ENCODE results near the gene MOB2. TPM values are rescaled to one million over a fixed set of nuclear protein-coding genes. Genes with fewer than 3 reads are reported as not detected.

The MOB2 gene
- total RNA-seq, 1 donor from 2014 or later = 29.0 TPM

GRCh38 chr11:1422481-1422880 lies 64.1 kb downstream of the MOB2 start:
- Mint-ChIP-seq H3K4me1 (ENCODE audit: low read depth, unreplicated experiment) (peaks cover 5% of the 10 kb centered on the region), H3K9me3 (ENCODE audit: unreplicated experiment) (peaks cover 12% of the 10 kb centered on the region), H3K27me3 (ENCODE audit: unreplicated experiment) (peaks cover 10% of the 10 kb centered on the region), H3K27ac (ENCODE audit: unreplicated experiment) (no peak overlapping the region), H3K4me3 (ENCODE audit: unreplicated experiment) (no peak overlapping the region), H3K36me3 (ENCODE audit: unreplicated experiment) (peaks cover 10% of the 10 kb centered on the region)
- TF ChIP-seq CTCF (IDR thresholded peaks at IDR 0.05; ENCODE audit: partially characterized antibody, unreplicated experiment) = no peak
- DNase-seq = no peak

GRCh38 chr11:1421291-1421690 lies 65.3 kb downstream of the MOB2 start:
- no peak for DNase-seq
- H3K36me3 Mint-ChIP-seq (ENCODE audit: unreplicated experiment) = peaks cover 20% of the 10 kb centered on the region

GRCh38 chr11:1419811-1420210 lies 66.8 kb downstream of the MOB2 start:
- TF ChIP-seq CTCF (IDR thresholded peaks at IDR 0.05; ENCODE audit: partially characterized antibody, unreplicated experiment) = no peak
- H3K4me3 Mint-ChIP-seq (ENCODE audit: unreplicated experiment) = no peak overlapping the region
- peaks cover 5% of the 10 kb centered on the region for H3K4me1 Mint-ChIP-seq (ENCODE audit: low read depth, unreplicated experiment)
- peaks cover 22% of the 10 kb centered on the region for H3K9me3 Mint-ChIP-seq (ENCODE audit: unreplicated experiment)
- H3K27me3 Mint-ChIP-seq (ENCODE audit: unreplicated experiment) = peaks cover 22% of the 10 kb centered on the region
- peaks cover 20% of the 10 kb centered on the region for H3K36me3 Mint-ChIP-seq (ENCODE audit: unreplicated experiment)
- H3K27ac Mint-ChIP-seq (ENCODE audit: unreplicated experiment) = no peak overlapping the region
- no peak for DNase-seq

More at GRCh38 chr11:1421291-1421690, 65.3 kb downstream of the MOB2 start:
- Mint-ChIP-seq H3K4me3 (ENCODE audit: unreplicated experiment) (no peak overlapping the region), H3K9me3 (ENCODE audit: unreplicated experiment) (peaks cover 21% of the 10 kb centered on the region), H3K4me1 (ENCODE audit: low read depth, unreplicated experiment) (peaks cover 5% of the 10 kb centered on the region), H3K27me3 (ENCODE audit: unreplicated experiment) (peaks cover 19% of the 10 kb centered on the region), H3K27ac (ENCODE audit: unreplicated experiment) (no peak overlapping the region)
- TF ChIP-seq CTCF (IDR thresholded peaks at IDR 0.05; ENCODE audit: partially characterized antibody, unreplicated experiment) = no peak

Other genes with a start within 250 kb of the MOB2 start
- gene TOLLIP, start 177.1 kb downstream of the MOB2 start, total RNA-seq (ENCODE audit: unreplicated experiment) = 67.5 TPM
- gene BRSK2, start 96.8 kb downstream of the MOB2 start, total RNA-seq (ENCODE audit: unreplicated experiment) = 207 TPM
- 123 TPM for gene DUSP8, start 85.5 kb upstream of the MOB2 start, total RNA-seq (ENCODE audit: unreplicated experiment)
- not detected for gene KRTAP5-1, start 98.5 kb upstream of the MOB2 start, total RNA-seq (ENCODE audit: unreplicated experiment)
- gene KRTAP5-2, start 111.5 kb upstream of the MOB2 start, total RNA-seq (ENCODE audit: unreplicated experiment) = not detected
- not detected for gene KRTAP5-3, start 121.7 kb upstream of the MOB2 start, total RNA-seq (ENCODE audit: unreplicated experiment)
- gene KRTAP5-4, start 135.4 kb upstream of the MOB2 start, total RNA-seq (ENCODE audit: unreplicated experiment) = not detected
- gene KRTAP5-5, start 143.0 kb upstream of the MOB2 start, total RNA-seq (ENCODE audit: unreplicated experiment) = not detected
- not detected for gene KRTAP5-6, start 210.4 kb upstream of the MOB2 start, total RNA-seq (ENCODE audit: unreplicated experiment)

All from glutamatergic neuron (in vitro differentiated cells).